ENCODE measurements around the gene MRPL28.

DNA sequence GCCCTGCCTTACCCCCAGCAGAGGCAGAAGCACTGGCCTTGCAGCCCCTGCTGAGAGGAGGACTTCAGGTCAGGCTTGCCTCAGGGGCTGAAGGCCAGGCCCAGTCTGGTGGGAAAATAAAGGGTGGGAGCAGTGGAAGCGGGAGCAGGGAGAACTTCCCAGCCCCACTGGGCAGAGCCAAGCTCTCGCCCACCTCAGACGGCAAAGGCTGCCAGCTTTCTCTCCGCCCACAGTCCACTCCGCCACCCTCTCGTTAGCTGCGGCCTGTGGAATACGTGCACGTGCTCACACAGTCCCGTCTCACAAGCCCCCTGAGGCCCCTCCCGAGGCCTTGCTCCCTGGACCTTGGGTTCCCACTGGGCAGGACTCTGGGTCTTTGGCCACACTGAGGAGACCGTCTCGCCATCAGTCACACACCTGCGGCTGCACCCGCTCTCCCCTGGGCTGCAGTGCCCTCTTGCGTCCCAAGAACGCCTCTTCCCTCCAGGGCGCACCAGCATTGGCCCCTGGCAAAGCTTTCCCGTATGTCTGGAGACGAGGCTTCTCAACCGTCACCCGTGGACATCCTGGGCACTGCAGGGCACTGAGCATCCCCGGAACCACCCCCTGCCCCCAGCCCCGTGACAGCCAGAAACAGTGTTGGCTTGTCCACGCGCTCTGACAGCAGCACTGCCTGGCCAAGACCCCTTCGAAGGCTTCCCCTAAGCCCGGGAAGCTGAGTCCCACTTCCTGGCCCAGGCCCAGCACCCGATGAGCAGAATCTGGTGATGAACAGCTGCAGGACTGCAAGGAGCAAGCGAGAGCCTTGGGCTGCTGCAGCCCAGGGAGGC is 8.3 kb downstream of the MRPL28 start:
- TF ChIP-seq, protein P1, sequence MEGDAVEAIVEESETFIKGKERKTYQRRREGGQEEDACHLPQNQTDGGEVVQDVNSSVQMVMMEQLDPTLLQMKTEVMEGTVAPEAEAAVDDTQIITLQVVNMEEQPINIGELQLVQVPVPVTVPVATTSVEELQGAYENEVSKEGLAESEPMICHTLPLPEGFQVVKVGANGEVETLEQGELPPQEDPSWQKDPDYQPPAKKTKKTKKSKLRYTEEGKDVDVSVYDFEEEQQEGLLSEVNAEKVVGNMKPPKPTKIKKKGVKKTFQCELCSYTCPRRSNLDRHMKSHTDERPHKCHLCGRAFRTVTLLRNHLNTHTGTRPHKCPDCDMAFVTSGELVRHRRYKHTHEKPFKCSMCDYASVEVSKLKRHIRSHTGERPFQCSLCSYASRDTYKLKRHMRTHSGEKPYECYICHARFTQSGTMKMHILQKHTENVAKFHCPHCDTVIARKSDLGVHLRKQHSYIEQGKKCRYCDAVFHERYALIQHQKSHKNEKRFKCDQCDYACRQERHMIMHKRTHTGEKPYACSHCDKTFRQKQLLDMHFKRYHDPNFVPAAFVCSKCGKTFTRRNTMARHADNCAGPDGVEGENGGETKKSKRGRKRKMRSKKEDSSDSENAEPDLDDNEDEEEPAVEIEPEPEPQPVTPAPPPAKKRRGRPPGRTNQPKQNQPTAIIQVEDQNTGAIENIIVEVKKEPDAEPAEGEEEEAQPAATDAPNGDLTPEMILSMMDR (IDR thresholded peaks at IDR 0.05) = peak; percentile 61 to 91 (median 81)
- no peak for TF ChIP-seq POLR2A (IDR thresholded peaks at IDR 0.05)

Data from Peyer's patch (tissue), 4 donors.